Hindlimb muscle (tissue), 1 donor: ENCODE measurements around the gene DISP2. TPM values are rescaled to one million over a fixed set of nuclear protein-coding genes. Genes with fewer than 3 reads are reported as not detected.

Experiments
- DNase-seq: peaks from one replicate; pipeline ENCODE4 v3.0.0-alpha.2; 2013
- polyA plus RNA-seq: library from polyadenylated mRNA; unstranded; fragments of 120-200 nt; gene quantifications from one replicate; pipeline ENCODE4 v1.2.1, GENCODE V29; 2013; ENCODE audit not compliant: insufficient read length

Gene DISP2, protein sequence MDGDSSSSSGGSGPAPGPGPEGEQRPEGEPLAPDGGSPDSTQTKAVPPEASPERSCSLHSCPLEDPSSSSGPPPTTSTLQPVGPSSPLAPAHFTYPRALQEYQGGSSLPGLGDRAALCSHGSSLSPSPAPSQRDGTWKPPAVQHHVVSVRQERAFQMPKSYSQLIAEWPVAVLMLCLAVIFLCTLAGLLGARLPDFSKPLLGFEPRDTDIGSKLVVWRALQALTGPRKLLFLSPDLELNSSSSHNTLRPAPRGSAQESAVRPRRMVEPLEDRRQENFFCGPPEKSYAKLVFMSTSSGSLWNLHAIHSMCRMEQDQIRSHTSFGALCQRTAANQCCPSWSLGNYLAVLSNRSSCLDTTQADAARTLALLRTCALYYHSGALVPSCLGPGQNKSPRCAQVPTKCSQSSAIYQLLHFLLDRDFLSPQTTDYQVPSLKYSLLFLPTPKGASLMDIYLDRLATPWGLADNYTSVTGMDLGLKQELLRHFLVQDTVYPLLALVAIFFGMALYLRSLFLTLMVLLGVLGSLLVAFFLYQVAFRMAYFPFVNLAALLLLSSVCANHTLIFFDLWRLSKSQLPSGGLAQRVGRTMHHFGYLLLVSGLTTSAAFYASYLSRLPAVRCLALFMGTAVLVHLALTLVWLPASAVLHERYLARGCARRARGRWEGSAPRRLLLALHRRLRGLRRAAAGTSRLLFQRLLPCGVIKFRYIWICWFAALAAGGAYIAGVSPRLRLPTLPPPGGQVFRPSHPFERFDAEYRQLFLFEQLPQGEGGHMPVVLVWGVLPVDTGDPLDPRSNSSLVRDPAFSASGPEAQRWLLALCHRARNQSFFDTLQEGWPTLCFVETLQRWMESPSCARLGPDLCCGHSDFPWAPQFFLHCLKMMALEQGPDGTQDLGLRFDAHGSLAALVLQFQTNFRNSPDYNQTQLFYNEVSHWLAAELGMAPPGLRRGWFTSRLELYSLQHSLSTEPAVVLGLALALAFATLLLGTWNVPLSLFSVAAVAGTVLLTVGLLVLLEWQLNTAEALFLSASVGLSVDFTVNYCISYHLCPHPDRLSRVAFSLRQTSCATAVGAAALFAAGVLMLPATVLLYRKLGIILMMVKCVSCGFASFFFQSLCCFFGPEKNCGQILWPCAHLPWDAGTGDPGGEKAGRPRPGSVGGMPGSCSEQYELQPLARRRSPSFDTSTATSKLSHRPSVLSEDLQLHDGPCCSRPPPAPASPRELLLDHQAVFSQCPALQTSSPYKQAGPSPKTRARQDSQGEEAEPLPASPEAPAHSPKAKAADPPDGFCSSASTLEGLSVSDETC (N-terminal part only)
- 1.4 TPM for polyA plus RNA-seq

- DNase-seq, result peak; percentile 88
These were observed at the start of gene DISP2 for GRCh38 chr15:40357723-40358470. Gene DISP2 (plus strand): TSS chr15:40358219. CDS start chr15:40358322, 103 bp downstream.

DNA sequence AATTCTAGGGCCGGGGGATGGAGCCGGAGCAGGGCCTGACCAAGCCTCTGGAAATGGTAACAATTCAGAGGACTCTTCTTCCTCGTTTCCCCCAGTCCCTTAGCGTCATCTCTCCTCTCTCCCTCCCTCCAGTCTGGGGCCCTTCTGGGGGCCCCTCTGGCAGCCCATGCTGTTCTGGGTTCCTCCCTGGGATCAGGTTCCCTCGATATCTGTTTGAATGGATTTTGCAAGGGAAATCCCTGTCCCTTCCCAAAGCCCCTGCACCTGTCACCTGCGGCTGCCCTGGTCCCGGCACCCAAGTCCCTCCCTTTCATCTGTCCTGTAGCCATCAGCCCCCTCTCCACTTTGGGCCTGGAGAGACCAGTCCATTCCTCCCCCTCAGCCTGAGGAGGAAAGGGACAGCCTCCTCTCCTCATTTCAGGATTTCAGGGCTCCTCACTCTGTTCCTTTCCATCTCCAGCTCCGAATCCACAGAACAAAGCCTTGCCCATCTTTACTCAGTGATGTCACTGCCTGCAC, 48.6 kb upstream of the DISP2 start:
- no peak for DNase-seq

- peak; percentile 30 for DNase-seq
These were observed 47.7 kb upstream of the DISP2 start for GRCh38 chr15:40310001-40310959.

GRCh38 chr15:40310993-40311392, 47.0 kb upstream of the DISP2 start:
- no peak for DNase-seq

DNA sequence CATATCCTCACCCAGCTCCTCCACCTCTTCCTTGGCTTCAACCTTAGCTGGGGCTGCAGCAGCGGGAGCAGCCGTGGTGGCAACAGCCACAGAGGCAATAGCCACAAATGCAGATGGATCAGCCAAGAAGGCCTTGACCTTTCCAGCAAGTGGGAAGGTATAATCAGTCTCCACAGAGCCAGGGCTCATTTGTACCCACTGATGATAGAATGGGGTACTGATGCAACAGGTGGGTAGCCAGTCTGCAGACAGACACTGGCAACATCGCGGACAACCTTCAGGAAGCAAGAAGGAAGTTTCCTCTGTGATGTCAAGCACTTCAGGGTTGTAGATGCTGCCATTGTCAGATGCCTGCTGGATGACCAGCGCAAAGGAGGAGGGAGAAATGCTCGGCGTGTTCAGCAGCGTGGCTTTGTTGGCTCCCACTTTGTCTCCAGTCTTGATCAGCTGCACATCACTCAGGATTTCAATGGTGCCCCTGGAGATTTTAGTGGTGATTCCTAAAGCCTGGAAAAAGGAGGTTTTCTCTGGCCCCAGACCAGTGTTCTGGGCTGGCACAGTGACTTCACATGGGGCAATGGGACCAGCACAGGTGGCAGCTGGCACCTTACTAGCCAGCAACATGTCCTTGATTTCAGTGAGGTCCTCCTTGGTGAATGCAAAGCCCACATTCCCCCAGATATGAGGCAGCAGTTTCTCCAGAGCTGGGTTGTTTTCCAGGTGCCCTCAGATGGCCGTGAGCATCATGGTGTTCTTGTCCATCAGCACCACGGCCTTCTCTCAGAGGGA, 45.5 kb upstream of the DISP2 start:
- DNase-seq, result no peak

DNA sequence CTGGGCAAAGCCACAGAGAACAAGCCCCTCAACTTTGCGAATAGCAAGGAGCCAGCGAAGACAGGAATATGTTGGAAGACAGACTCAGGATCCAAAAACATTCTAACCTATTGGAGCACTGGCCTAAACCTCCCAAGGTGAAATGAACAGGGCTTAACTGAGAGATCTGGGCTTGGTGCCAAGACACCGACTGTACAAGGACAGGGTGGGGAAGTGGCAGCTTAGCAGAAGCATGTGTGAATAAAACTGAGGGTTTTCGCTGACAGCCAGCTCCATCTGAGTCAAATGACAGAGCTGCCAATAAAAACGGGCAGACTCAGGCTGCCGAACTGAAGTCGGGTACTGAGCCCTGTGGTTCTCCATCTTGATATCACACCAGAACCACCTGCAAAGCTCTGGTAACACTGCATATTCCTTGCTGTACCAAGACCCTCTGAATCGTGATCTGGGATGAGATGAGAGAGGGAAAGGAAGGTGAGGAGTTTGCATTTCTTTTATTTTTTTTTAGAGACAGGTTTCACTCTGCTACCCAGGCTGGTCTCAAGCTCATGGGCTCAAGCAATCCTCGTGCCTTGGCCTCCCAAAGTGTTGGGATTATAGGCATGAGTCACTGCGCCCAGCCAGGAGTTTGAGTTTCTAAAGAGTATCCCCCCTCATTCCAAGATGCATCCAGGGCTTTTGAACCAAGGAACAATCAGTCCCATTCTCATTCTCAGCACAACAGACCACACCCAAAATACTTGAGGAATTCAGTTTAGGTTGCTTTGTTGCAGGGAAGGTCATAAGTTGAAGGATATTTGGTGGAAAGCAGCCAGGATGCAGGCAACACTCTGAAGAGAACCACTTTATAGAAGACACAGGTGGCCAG, 44.3 kb upstream of the DISP2 start:
- DNase-seq, result no peak

DNA sequence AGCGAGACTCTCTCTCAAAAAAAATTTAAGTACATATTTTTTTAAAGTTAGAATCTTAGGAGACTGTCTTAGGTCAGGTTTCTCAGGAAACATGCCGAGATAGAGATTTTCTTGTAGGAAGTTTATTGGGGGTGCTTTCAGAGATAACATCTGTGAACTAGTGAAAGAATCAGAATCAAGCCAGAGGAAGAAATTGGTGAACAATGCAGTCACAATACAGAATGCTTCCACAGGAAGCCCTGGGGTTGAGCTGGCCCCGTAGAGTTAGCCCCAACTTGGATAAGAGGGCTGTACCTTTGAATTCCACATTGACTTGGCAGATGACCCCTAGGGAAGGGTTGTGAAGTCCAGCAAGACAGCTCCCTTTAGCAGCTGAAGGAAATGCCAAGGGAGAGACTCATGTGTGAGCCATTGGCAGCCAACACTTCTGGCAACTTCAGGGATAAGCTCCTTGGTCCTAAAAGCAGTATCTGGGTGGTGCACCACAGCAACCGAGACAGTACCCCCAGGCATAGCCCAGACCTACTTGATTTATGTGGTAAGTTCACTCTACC, 43.2 kb upstream of the DISP2 start:
- DNase-seq, result no peak

DNA sequence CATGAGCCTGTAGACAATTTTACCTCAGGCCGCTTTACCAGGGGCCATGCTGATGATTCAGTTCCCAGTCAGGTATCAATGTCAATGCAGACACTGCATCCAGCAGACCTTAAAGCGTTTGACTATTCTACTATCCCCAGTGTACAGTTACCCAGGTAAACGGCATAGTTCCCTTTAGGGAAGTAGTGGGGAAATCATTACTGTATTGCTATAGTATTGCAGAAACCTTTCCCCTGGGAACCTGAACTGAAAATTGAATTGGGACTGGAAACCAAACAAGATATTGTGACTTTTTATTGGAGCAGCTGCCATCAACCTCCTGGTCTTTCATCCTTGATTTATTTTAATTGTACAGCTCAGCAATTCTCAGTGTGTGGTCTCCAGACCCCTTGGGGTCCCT, 41.1 kb upstream of the DISP2 start:
- no peak for DNase-seq

DNA sequence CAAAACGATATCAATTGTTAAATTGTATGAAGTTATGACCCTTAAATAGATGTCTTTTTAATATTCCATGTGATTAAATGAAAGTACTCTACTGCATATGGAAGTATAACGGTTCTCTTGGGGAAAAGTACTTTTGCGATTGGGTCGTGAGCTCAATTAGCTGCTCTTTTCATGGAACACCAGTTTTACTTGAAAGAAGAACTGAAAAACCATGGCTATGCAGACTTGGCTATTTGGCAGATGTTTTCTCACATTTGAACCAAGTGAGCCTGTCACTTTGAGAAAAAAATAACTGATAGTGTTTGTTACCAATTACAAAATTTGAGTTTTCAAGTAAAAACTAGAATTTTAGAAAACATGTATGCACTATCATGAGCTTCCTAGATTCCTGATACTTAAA, 40.4 kb upstream of the DISP2 start:
- no peak for DNase-seq

DNA sequence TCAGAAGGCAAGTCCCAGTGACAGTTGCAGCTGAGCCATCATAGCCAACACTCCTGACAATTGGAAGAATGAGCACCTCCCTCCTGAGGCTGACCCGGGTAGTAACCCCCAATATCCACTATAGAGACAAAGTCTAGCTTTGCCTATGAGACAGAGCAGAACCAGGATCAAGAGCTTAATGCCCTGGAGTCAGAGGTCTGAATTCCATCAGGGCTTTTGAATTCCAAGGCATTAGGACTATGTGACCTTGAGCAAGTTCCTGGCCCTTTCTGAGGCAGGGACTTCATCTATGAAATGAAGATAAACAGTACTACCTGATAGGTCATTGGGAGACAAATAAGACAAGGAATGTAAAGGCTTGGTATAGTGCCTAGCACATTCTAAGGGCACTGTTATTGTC, 37.6 kb upstream of the DISP2 start:
- DNase-seq, result no peak

GRCh38 chr15:40320931-40321371, 37.1 kb upstream of the DISP2 start:
- DNase-seq, result peak; percentile 52

- no peak for DNase-seq
These were observed 35.3 kb upstream of the DISP2 start for GRCh38 chr15:40322531-40323238.

DNA sequence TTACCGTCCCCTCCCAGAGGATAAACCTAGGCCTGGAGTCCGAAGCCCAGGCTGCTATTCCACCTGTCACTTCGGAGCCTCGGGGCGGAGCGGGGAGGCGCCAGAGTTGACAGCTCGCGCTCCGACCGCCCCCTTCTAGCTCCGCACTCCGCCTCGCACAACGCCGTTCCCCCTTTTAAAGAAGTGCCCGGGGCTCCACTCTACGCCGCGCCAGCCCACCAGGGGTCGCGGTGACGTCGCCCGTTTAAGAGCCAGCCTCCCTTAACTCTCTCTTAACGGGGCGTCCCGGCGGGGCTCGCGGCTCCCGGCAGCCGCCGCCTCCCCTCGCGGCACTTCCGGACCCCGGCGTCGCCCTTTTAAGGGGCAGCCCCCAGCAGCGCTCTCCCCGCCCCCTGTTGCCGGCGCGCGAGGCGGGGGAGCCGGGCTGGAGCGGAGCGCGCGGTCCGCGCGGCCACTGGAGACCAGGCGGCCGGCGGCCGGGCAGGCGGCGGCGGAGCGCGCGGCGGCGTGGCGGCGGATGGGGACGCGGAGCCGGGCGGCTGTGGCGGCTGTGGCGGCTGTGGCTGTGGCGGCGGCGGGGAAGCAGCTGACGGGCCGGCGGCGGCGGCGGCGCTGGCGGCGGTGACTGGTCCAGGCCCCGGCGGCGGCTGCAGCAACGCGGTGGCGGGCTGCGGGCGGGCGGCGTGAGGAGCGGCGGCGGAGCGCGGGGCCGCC, 34.6 kb upstream of the DISP2 start, which contains the start of gene INAFM2:
INAFM2 (plus strand) TSS at position 454 of the 714 bp plus-strand sequence. CDS start 364 bp downstream, outside the sequence.
- DNase-seq, result peak; percentile 91

GRCh38 chr15:40323953-40324937, 33.8 kb upstream of the DISP2 start:
- DNase-seq, result no peak

GRCh38 chr15:40325188-40325587, 32.8 kb upstream of the DISP2 start:
- no peak for DNase-seq
